T-helper 2 cell treated with Interferon-gamma antibody and Interleukin-4, amounts not matched to agents 5 μg/mL and 100 μg/mL, for 36 hours (primary cell): Measurements from ENCODE around the gene FOXE3.

Experiments used
- DNase-seq: peaks from one replicate; pipeline ENCODE4 v3.0.0; 2021; ENCODE audit warnings: low spot score
- H3K27ac Mint-ChIP-seq: one replicate; pipeline ENCODE4 v1.8.0; 2021; ENCODE audit warnings: mild to moderate bottlenecking, mixed read lengths
- H3K27me3 Mint-ChIP-seq: one replicate; pipeline ENCODE4 v1.8.0; 2021; ENCODE audit warnings: low read depth, mixed read lengths
- H3K36me3 Mint-ChIP-seq: one replicate; pipeline ENCODE4 v1.8.0; 2021; ENCODE audit warnings: low read depth, mixed read lengths
- H3K4me1 Mint-ChIP-seq: one replicate; pipeline ENCODE4 v1.8.0; 2021; ENCODE audit warnings: low read depth, mixed read lengths
- H3K4me3 Mint-ChIP-seq: one replicate; pipeline ENCODE4 v1.8.0; 2022; ENCODE audit warnings: mild to moderate bottlenecking, moderate library complexity, mixed read lengths
- H3K9me3 Mint-ChIP-seq: one replicate; pipeline ENCODE4 v1.8.0; 2021; ENCODE audit warnings: mixed read lengths

FOXE3 gene

DNA sequence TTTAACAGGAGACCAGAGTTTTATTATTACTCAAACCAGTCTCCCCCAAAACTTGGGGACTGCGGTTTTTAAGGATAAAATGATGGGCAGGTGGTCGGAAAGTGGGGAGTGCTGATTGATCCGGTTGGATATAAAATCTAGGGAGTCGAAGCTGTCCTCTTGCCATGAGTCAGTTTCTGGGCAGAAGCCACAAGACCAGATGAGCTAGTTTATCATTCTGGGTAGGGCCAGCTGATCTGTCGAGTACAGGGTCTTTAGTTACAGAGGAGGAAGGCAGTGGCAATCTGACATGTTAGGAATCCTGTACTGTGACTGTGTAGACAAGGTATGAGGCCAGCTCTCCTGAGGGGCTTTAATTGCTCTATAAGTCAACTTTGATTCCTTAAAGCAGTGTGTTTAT is 22.9 kb upstream of the FOXE3 start:
- Mint-ChIP-seq H3K27ac (no peak overlapping the region), H3K4me3 (no peak overlapping the region), H3K27me3 (peaks cover 30% of the 10 kb centered on the region), H3K9me3 (no peaks in the 10 kb centered on the region), H3K36me3 (no peaks in the 10 kb centered on the region), H3K4me1 (no peaks in the 10 kb centered on the region)
- DNase-seq, result no peak

DNA sequence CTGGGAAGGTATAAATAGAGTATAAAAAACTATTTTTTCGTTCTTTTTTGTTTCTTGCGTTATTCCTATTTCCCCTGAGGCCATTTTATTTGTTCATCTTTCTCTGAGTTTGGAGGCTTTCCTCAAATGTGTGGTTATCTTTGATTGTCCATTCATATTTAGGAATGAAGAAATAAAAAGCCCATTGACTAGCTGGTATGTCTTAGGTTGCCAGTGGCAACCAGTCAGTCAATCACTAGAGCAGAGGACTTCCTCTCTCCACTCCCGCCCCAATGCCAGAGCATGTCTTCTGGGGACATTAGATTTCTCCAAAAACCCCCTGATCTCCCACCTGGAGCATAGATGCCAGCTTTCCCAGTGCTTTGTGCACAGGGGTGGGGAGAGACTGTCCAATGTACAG is 20.7 kb upstream of the FOXE3 start:
- peaks cover 24% of the 10 kb centered on the region for H3K27me3 Mint-ChIP-seq
- no peak overlapping the region for H3K4me3 Mint-ChIP-seq
- H3K4me1 Mint-ChIP-seq, result no peaks in the 10 kb centered on the region
- no peaks in the 10 kb centered on the region for H3K36me3 Mint-ChIP-seq
- no peak for DNase-seq
- H3K27ac Mint-ChIP-seq, result no peak overlapping the region
- no peaks in the 10 kb centered on the region for H3K9me3 Mint-ChIP-seq

DNA sequence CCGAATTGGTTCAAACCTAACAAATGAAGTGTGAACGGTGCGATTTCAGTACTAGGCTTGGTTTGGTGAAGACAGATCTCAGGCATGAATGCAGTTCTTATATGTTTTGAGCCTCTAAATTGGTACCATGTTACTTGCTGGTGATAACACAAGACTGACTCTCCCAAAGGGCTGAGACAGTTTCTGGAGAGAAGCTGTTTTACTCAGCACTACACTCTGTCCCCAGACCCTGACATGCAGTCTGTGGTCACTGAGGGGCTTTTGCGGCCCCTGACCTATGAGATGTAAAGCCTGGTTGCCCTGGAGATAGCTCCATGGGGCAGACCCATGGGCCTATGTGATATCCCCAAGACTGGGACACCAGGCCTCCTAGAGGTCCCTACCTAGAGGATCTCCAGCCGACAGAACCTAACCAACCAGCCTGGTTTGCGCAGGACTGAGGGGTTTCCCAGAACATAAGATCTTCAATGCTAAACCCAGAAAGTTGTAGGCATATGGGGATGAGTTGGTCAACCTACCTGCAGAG is 19.4 kb upstream of the FOXE3 start:
- no peak for DNase-seq
- H3K9me3 Mint-ChIP-seq, result no peaks in the 10 kb centered on the region
- H3K4me1 Mint-ChIP-seq, result no peaks in the 10 kb centered on the region
- H3K4me3 Mint-ChIP-seq, result no peak overlapping the region
- H3K27ac Mint-ChIP-seq, result no peak overlapping the region
- H3K27me3 Mint-ChIP-seq, result peaks cover 27% of the 10 kb centered on the region
- H3K36me3 Mint-ChIP-seq, result no peaks in the 10 kb centered on the region

- Mint-ChIP-seq H3K27me3 (peaks cover 19% of the 10 kb centered on the region), H3K36me3 (no peaks in the 10 kb centered on the region), H3K4me1 (no peaks in the 10 kb centered on the region), H3K4me3 (no peak overlapping the region), H3K9me3 (no peaks in the 10 kb centered on the region), H3K27ac (no peak overlapping the region)
- no peak for DNase-seq
Observed at GRCh38 chr1:47399138-47399845, 16.8 kb upstream of the FOXE3 start.

- no peaks in the 10 kb centered on the region for H3K9me3 Mint-ChIP-seq
- H3K4me1 Mint-ChIP-seq, result no peaks in the 10 kb centered on the region
- no peaks in the 10 kb centered on the region for H3K36me3 Mint-ChIP-seq
- no peak overlapping the region for H3K27ac Mint-ChIP-seq
- H3K27me3 Mint-ChIP-seq, result peaks cover 16% of the 10 kb centered on the region
- H3K4me3 Mint-ChIP-seq, result no peak overlapping the region
- DNase-seq, result no peak
Observed at GRCh38 chr1:47399846-47400155, 16.3 kb upstream of the FOXE3 start.

DNA sequence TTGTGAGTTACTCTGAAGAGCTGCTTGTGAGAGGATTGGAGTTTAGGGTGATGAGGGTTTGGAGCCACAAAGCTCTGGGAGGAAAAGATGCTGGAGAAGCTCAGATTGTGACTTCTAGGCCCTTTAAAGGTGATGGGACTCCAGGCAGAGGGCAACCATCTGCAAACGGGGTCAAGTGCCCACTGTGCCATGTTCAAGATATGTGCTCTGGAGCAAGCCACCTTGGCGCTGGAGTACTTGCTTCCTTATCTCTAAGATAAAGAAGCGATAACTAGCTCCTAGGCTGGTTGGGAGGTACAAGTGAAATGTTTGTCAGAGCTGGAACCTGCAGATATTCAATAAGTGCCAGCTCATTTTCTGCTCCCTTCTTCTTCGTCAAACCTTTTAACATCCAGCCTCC is 14.3 kb upstream of the FOXE3 start:
- Mint-ChIP-seq H3K9me3 (no peaks in the 10 kb centered on the region), H3K27ac (no peak overlapping the region), H3K27me3 (peaks cover 17% of the 10 kb centered on the region), H3K4me3 (no peak overlapping the region), H3K4me1 (no peaks in the 10 kb centered on the region), H3K36me3 (no peaks in the 10 kb centered on the region)
- no peak for DNase-seq

GRCh38 chr1:47402591-47402990 is 13.5 kb upstream of the FOXE3 start:
- DNase-seq, result no peak
- no peaks in the 10 kb centered on the region for H3K4me1 Mint-ChIP-seq
- H3K27me3 Mint-ChIP-seq, result peaks cover 17% of the 10 kb centered on the region
- H3K4me3 Mint-ChIP-seq, result no peak overlapping the region
- no peaks in the 10 kb centered on the region for H3K36me3 Mint-ChIP-seq
- H3K27ac Mint-ChIP-seq, result no peak overlapping the region
- H3K9me3 Mint-ChIP-seq, result no peaks in the 10 kb centered on the region

DNA sequence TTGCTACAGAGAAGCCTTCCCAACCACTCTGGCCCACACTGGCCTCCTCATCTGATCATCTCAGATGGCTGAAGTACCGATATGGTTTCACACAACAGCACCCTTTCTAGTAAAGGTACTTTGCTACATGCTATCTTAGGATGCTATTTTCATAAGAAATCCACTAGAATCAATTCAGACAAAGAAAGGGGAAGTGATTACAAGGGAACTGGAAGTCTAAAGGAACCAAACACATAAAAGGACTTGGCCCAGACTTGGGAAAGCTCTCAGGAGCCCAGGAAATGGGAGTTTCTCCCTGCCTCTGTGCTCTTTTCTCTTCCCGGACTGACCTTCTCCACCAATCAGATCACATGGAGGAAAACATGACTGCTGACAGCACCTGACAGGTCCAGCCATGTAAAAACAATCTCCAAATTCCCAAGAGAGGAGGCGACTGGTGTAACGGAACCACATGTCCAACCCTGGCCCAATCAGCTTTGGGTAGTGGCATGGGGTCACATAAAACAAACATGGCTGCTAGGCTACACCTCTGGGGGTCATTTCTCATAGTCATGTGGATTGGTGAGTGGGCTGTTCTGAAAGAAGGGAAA is 12.7 kb upstream of the FOXE3 start:
- no peaks in the 10 kb centered on the region for H3K4me1 Mint-ChIP-seq
- DNase-seq, result no peak
- no peaks in the 10 kb centered on the region for H3K9me3 Mint-ChIP-seq
- peaks cover 17% of the 10 kb centered on the region for H3K27me3 Mint-ChIP-seq
- H3K27ac Mint-ChIP-seq, result no peak overlapping the region
- H3K36me3 Mint-ChIP-seq, result no peaks in the 10 kb centered on the region
- no peak overlapping the region for H3K4me3 Mint-ChIP-seq

- H3K4me1 Mint-ChIP-seq, result no peaks in the 10 kb centered on the region
- no peaks in the 10 kb centered on the region for H3K9me3 Mint-ChIP-seq
- no peak overlapping the region for H3K4me3 Mint-ChIP-seq
Observed at GRCh38 chr1:47405697-47406096, 10.4 kb upstream of the FOXE3 start.

DNA sequence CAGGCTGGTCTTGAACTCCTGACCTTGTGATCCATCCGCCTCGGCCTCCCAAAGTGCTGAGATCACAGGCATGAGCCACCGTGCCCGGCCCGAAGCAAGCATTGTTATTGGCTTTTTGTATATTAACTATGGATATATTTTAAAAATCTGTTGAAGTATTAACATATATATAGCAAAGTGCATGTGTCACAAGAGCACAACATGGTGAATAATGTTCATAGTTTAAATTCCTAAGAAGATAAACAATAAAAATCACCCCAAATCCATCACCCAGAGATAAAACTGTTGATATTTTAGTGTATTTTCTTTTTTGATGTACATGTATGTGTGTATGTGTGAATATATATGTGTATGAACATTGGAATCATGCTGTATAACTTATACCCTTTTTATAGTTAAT is 9.1 kb upstream of the FOXE3 start:
- no peaks in the 10 kb centered on the region for H3K36me3 Mint-ChIP-seq
- H3K27me3 Mint-ChIP-seq, result peaks cover 20% of the 10 kb centered on the region
- H3K9me3 Mint-ChIP-seq, result no peaks in the 10 kb centered on the region
- no peak overlapping the region for H3K27ac Mint-ChIP-seq
- H3K4me3 Mint-ChIP-seq, result no peak overlapping the region
- no peaks in the 10 kb centered on the region for H3K4me1 Mint-ChIP-seq
- DNase-seq, result no peak

More at GRCh38 chr1:47405697-47406096, 10.4 kb upstream of the FOXE3 start:
- no peaks in the 10 kb centered on the region for H3K36me3 Mint-ChIP-seq
- DNase-seq, result no peak
- no peak overlapping the region for H3K27ac Mint-ChIP-seq
- peaks cover 26% of the 10 kb centered on the region for H3K27me3 Mint-ChIP-seq

DNA sequence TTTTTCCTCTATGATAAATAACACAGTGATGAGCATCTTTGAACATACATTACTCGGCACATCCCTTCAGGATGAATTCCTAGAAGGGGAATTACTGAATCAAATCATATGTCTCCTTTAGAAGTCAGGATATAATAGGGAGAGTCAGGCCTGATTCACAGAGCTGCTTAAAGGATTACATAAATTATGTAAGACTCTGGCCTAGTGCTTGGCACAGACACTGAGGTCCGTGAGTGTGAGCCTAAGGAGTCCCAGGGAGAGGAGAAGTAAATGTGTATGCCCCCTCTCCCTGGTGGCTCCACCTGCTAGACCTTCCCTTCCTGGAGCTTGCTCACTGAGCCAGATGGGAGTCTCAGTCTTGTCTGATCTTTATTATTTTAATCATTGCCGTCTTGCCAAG is 8.6 kb upstream of the FOXE3 start:
- H3K36me3 Mint-ChIP-seq, result no peaks in the 10 kb centered on the region
- H3K4me1 Mint-ChIP-seq, result no peaks in the 10 kb centered on the region
- DNase-seq, result no peak
- no peak overlapping the region for H3K27ac Mint-ChIP-seq
- H3K4me3 Mint-ChIP-seq, result no peak overlapping the region
- peaks cover 17% of the 10 kb centered on the region for H3K27me3 Mint-ChIP-seq
- H3K9me3 Mint-ChIP-seq, result no peaks in the 10 kb centered on the region

GRCh38 chr1:47409311-47410067 is 6.6 kb upstream of the FOXE3 start:
- Mint-ChIP-seq H3K36me3 (no peaks in the 10 kb centered on the region), H3K4me1 (no peaks in the 10 kb centered on the region), H3K27ac (no peak overlapping the region), H3K27me3 (peaks cover 27% of the 10 kb centered on the region), H3K4me3 (no peak overlapping the region), H3K9me3 (no peaks in the 10 kb centered on the region)
- no peak for DNase-seq

DNA sequence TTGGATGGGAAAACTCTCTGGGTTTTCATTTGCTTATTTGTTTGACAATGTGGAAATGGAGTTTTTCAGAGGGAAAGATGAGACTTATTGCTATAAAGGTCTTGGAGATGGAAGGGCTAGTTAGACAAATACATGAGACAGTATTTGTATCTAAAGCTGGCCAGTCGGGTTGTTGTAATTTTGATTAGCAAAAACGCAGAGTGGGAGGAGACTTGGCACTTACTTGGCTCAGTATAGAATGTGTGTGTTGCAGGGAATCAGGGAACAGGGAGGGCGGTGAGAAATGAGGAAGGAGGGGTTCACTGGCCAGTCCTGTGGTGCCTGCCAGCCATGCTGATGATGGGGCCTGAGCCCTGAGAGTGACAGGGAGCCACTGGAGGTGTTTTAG is 6.0 kb upstream of the FOXE3 start:
- Mint-ChIP-seq H3K9me3 (no peaks in the 10 kb centered on the region), H3K4me1 (no peaks in the 10 kb centered on the region), H3K27me3 (peaks cover 29% of the 10 kb centered on the region), H3K4me3 (no peak overlapping the region), H3K27ac (no peak overlapping the region), H3K36me3 (no peaks in the 10 kb centered on the region)
- no peak for DNase-seq

DNA sequence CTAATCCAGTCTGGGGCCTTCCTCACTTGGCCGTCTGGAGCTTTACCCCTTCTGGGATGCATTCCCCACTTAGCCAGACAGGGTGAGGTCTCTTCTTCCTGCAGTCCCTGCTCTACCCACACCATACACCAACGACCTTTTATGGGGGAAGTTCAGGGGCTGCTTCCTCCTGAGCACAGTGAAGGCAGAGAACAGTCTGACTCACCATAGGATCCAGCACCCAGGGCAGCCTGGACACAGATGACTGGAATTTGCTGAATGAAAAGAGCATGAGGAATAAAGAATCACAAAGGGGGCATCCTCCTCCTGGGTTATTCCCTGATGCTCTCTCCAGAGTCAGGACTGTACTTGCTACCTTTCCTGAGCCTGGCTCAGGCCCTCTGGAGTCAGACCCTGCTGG is 4.6 kb upstream of the FOXE3 start:
- peaks cover 34% of the 10 kb centered on the region for H3K27me3 Mint-ChIP-seq
- H3K9me3 Mint-ChIP-seq, result no peaks in the 10 kb centered on the region
- no peak for DNase-seq
- H3K36me3 Mint-ChIP-seq, result no peaks in the 10 kb centered on the region
- H3K4me1 Mint-ChIP-seq, result no peaks in the 10 kb centered on the region
- no peak overlapping the region for H3K27ac Mint-ChIP-seq
- no peak overlapping the region for H3K4me3 Mint-ChIP-seq
